Activated naive CD8-positive, alpha-beta T cell treated with anti-CD3 and anti-CD28 coated beads, Interleukin-2, amount 50 U/mL, for 16 hours (primary cell): ENCODE measurements around the gene TRIB2.
"Not testable (repeated sequence)": the region's sequence is repeated elsewhere in the genome, so short reads cannot be mapped to it uniquely, and the experiment has no call there.

Experiments
- DNase-seq: peaks from one replicate; pipeline ENCODE4 v3.0.0-alpha.2; 2020; ENCODE audit warnings: low read depth, low spot score

TRIB2 gene

DNA sequence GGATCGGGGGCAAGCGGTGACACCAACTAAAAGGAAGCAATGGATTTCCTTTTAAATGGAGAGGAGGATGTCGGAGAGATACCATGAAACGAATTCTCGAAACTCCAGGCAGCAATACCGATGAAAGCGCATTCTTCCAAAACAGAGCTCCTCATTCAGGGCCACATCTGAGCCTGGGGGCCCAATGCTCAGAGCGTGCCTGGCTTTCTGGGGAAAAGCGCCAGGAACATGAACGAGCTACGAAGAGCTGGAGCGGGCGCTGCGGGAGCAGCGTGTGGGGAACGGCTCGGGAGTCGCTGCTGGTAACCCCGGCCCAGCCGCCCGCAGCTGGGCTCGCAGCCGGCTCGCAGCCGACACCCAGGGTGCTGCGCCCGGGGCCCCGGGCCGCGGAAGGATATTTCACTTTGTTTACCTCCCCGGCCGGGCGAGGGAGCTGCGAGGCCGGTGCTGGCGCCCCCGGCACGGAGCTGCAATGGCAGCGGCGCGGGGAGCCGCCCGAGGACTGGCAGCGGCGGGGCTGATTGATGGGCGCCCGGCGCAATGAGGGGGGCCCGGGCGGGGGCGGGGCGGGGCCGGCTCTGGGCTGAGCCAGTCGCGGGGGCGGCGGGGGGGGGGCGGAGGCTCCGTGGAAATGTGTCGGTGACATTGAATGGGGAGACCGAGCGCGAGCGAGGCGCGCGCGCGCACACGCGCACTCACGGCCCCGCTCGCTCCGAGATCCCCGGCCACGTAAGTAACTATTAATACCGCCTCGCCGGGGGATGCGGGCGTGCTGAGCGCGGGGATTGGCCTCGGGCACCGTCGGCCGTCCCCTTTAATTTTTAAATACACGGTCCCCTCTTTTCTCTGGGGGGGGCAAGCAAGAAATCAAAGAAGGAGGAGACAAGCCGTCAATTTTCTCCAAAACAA, at the start of gene TRIB2:
Gene TRIB2 (plus strand): TSS at position 655 of the 909 bp plus-strand sequence. CDS start 1,372 bp downstream, outside the sequence.
- peak; percentile 78 for DNase-seq

DNA sequence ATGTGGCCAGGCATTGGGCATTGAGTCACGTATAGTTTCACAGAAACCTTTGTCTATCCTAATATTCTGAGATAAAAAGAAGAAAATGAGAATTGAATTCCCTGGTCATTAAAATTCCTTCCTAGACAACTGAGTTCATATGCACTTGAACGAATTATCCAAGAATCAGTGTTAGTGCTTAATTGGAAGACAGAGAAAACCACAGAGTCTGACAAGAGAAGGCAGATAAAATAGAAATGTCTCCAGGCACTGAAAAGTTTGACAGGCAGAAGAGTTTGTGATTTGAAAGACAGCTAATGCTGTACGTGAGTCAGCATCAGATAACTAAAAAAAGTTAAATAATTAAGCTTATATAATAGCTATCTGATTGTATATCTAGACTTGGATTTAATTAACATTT, 47.7 kb upstream of the TRIB2 start:
- no peak for DNase-seq

DNA sequence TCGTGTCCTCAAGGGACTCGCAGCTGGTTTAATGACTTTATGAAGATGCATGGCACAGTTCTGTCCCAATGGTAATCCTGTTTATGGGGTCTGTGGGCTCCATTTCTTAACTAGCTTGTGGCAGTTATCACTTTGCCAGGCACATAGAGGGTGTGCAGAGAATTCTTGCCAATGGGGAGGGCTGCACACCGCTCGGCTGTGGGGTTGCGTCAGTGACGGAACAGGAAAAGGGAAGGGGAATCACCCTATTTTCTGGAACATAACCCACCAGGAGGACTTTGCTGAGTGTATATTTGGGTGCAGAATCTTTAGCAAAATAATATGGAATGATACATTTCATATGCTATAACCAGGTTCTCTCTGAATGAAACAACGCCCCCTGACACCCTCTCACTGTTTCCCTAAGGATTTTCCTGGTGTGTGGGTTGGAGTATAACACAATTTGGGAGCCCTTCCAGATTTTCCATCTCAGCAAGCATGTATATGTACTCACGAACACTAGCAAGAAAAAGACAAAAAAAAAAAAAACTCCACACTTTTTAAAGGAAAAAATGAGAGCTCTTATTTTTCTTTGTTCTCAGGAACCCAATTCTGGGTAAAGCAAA, 43.9 kb upstream of the TRIB2 start:
- no peak for DNase-seq

DNA sequence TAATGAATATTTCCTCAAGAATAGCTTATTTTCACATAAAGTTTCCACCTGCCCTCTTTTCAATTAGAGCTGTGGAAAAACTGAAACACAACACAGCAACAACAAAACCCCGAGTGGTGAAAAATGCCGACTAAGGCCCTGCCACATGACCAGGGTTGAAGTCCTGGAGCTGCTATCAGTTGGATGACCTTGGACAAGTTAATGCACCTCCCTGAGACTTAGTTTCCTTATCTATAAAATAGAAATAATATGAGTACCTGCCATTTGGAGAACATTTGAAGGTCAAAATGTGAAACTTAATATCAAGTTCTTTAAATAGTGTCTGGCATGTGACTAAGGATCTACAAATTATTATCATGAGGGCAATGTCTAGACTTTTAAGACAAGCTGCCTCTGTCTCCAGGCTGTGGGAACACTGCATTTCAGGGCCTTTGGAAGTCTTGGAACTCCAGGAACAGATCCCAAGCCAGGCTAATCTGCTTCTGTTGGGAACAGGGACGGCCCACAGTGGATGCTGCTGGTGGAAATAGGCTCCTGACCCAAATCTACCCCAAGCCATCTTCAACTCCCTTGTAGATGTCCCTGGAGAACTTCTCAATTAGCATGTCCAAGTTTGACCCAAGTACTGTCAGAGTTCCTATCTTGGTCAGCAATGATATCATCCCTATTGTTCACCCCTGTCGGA, 42.0 kb upstream of the TRIB2 start:
- no peak for DNase-seq

DNA sequence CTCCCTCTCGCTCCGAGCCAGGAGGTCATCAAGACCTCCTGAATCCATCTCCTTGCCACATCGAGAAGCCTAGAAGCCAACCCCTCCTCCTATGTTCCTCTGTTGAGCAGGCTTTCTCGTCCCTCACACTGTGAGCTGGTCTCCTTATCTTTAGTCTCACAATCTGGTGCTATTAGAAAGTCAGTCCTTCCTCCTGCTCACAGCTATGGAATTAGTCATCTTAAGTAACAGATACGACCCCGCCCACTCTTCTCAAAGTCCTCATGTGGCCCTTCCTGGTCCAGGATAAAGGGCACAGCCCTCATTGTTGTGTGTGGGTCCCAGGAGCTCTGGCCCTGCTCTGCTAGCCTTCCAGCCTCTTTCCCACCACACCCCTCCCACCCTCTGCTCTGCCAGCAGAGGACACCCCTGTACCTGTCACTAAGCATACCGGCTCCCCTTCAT, 41.4 kb upstream of the TRIB2 start:
- no peak for DNase-seq

DNA sequence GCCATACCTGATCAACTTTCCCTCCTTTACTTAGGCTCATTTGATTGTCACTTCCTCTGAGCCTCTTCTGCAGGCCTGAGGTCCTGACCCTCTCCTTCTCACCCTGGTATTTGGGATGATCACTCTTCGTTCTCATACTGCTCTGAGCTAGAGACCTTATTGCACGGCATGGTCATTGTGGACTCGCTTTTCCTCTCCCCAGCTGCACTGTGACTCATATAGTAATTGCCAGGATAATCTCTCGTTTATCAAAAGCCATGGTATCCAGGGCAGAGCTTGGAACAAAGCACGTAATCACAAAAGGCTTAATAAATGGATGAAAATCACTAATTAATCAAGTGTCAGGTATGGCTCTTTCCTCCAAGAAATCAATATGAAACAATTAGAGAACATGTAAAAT, 40.9 kb upstream of the TRIB2 start:
- no peak for DNase-seq

DNA sequence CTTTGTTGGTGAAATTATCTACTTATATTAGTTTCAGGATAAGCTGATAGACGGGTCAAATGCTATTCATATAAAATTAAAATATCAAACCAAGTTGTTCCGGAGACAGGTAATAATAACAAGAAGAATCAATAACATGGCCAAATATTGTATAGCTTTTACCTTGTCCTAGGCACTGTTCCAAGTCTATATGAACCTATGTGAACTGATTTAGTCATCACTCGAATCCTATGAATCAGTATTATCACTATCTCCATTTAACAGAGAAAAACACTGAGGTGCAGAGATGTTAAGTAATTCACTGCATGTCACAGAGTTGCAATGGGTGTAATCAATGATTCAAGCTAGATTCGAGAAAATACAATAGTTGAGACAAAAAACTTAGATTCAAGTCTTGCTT, 40.0 kb upstream of the TRIB2 start:
- DNase-seq = no peak

DNA sequence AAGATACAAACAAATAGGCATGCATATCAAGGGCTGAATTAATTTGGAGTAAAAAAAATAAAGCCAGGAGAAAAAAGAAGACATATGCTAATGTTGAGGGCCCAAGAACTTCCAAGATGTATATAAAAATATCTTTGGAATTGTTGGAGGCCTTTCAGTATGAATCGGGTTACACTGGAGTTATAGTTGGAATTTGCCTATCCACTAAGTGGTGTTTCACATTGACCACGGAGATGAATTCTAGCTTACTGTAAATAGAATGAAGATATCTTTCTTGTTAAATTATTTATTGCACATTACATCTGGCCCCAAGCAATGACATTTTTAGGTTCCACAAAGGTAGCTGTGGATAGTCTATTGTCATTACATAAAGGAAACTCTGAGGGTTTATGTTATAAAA, 38.5 kb upstream of the TRIB2 start:
- no peak for DNase-seq

DNA sequence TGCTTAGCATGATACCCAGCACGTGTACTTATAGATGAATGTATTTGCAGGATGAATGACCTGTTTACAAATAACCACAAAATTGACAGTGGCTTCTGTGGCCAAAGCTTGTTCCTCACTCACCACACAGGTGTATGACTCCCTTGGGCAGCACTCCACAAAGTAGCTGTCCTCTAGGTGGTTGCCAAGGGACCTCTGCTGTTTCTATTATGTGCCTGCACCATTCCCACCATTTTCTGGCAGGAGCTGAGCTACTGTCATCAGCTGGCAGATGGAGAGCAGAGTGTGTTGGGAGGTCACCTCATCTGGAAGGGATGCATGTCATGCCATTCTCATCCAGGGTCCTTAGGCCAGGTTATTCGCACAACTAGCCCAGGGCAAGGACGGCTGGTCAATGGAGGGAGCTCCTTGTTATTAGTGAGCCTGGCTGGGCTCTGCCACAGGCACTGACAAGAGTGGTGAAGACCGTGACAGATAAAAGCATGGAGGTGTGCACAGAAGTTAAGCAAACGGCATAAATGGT, 37.1 kb upstream of the TRIB2 start:
- DNase-seq = no peak

DNA sequence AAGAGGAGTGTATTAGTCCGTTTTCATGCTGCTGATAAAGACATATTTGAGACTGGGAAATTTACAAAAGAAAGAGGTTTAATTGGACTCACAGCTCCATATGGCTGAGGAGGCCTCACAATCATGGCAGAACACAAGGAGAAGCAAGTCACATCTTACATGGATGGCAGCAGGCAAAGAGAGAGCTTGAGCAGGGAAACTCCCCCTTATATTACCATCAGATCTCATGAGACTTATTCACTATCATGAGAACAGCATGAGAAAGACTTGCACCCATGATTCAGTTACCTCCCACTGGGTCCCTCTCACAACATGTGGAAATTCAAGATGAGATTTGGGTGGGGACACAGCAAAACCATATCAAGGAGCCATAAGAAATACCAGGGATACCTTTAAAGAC, 36.6 kb upstream of the TRIB2 start:
- not testable (repeated sequence) for DNase-seq

DNA sequence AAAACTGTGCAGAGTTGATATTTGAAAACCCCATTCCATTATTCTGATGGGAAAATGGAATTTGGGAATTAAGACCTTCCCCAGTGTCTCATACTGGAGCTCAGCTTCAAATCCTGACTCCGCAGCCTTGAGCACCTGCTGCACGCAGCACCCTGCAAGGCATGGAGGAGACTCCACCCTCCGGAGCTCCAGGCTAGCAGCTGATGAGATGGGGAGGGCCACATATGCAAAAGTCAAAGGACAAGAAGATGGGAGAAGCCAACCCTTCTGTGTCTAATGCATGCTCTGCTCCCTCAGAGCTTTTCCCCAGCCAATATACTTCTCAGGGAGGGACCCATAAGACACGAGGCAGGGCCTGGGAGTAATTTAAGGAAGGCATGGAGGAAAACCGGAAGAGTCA, 34.7 kb upstream of the TRIB2 start:
- DNase-seq = no peak

DNA sequence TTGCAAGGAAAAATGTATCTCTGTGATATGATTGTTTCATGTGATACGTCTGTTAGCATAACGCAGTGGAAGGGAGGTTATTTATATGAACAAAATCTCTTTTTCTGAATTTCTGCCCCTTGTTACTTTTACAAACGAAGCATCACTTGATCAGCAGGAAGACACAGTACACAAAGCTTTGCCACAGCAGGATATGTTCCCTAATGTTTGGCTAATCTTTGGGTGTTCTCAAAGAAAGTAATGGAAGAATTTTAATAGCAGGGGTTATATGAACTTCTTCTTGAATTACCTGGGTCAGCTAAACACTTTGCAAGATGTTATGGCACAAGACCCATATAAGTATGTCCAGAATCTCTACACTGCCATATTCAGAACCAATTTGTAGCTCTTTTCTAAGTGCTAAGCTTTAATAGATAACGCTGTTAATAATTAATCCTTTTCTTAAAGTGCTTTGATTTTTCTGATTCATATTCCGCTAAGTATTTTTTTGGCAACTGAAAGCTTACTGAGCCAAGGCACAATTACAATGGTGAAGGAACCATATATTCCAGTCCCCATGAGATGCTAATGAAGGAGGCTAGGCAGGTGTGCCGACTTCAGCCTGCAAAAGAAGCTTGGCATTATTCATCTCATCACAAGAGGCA, 33.2 kb upstream of the TRIB2 start:
- DNase-seq = no peak

DNA sequence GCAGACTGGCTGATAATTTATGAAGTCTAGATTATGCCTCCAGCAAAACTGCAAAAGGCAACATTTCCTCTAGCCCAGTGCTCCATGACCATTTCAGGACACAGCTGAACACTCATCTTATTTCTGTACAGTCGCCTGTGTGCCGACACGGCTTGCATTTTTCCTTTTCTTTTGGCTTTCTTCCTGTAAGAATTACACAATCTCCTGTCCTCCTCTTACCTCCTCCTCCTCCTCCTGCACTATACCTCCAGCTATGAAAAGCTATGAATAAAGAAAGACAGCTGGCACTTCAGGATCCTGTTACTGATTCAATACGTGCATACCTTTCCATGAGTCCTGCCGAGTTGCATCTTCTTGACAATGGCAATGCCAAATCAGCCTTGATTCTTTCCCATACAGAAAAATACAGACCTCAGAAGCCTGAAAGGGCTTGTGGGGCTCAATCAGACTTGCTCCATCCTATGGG, 32.2 kb upstream of the TRIB2 start:
- DNase-seq = no peak

DNA sequence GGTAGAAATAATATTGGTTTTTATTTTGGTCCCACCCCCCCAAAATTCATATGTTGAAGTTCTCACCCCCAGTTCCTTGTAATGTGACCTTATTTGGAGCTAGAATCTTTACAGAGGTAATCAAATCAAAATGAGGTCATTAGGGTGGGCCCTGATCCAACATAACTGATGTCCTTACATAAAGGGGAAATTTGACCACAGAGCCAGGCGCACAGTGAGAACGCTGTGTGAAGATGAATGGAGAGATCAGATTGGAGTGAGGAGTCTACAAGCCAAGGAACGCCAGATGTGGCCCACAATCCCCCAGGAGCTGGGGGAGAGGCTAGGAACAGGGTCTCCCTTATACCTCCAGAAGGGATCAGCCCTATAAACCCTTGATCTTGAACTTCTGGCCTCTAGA, 31.6 kb upstream of the TRIB2 start:
- DNase-seq = no peak

DNA sequence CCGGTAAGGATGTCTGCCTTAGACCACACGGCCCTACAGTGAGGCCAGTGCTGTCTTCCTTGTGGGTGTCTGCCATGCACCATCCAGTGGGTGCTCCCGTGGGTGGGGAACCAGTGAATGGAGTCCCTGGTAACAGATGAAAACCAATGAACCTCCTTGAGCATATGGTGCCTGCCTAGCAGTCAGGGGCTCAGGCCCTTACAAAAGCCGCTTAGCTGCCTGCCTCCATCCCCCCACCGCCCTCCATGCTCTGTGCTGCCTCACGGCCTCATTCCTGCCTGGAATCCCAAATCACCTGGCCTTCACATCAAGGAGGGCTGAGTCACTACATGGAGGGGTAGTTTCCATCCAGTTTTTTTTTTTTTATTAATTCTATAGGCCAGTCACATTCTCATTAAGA, 30.8 kb upstream of the TRIB2 start:
- DNase-seq = no peak

DNA sequence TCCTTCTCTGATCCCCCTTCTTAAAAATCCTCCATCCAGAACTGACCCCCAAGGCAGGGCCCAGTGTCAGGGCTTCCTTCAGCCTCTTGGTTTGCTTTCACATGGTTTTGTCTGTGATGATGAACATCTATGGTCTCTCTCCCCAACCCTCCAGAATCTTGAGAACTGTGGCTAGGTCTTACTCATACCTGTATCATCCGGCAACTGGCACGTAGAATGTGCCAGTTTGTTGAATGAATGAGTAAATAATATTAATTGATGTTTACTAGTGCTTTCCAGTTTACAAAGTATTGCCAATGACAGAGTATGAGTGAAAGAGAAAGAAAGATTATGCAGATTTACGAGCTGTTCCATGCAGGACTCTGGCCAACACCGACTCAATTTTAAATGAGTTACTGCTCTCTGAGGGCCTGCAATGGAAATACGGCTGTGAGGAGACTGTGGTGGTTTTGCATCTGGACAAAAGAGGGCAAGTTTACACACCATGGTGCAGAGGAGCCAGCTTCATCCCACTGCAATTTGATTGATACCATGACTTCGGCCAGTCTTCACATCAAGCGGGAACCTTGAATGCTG, 29.9 kb upstream of the TRIB2 start:
- no peak for DNase-seq

DNA sequence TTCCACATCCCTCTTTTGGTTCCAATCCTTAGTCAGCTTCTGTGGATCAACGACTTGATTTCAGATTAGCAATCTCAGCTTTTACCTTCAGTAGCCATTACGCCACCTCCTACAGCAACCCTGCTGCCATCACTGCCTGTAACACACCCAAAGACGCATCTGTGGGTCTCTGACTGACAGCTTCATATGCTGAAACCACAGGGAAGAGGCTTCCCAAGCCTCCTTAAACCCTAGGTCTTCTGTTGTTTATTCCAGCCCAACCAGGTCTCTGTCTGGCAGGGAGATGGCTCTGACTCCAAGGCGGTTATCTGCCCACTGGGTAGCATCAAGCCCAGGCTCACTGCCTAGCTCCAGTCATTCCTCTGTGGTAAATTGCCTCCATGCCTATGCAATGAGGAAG, 28.6 kb upstream of the TRIB2 start:
- DNase-seq = no peak

DNA sequence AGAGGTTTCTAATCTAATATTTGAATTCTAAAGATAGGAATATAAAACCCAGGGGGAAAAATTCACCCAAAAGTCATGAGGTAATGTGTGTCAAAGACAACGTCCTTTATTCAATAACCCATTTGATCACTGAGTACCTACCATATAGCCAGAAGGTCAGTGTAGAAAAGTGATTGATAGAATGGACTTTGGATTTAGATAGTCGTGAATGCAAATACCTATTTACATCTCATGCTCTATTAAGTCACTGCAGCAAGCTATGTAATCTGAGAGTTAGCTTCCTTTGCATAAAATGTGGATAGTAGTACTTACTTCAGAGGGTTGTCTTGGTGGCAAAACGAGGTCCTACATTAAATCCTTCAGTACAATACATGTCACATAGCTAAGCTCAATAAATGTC, 27.8 kb upstream of the TRIB2 start:
- no peak for DNase-seq

DNA sequence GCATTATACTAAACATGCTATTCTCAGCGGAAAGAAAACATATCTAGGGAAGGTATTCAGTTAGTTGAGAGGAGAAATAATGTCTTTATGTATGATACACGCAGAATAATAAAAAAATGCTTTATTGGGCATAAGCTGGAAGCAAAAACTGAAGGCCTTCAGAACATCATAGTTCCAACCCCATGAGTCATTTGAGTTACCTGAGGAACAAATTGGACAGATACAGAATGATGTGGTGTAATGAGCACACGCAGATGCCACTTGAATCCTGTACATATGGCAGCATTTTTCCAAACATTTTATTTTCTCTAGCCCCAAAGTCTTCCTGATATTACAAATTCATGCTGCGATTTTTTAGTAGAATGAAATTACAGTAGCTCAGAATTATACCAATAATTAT, 23.2 kb upstream of the TRIB2 start:
- no peak for DNase-seq

DNA sequence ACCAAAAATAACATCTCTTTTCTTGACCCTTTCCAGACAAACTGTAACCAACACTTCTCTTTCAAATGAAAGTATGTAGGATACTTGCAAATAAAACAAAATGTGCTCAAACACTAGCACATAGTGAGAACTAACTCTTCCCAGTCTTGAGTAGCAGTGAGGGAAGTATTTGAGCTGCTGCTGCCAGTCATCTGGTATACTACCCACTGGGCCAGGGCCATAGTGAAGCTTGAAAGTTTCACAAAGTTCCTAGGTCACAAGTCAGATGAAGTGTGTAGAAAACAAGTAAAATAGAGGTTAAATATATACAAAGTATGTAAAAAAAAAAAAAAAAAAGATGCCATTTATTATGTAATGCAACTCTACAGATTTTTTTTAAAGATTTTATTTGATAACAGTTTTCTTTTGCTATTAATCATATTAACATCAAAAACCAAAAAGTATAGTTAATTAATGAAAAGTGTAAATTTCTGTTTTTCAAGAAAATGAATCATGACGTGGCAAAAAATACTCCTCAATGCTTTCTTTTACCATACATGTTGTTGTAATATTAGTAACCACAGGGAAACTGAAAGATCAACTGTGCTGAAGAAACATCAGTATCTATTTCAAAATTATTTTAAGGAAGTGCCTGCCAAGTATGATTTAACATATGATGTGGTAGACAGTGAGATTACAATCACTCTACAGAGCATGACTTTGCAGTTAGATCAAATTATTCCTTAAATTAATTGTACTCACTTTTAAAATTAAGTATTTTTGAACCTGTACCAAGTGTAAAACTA, 21.6 kb upstream of the TRIB2 start:
- DNase-seq = no peak

DNA sequence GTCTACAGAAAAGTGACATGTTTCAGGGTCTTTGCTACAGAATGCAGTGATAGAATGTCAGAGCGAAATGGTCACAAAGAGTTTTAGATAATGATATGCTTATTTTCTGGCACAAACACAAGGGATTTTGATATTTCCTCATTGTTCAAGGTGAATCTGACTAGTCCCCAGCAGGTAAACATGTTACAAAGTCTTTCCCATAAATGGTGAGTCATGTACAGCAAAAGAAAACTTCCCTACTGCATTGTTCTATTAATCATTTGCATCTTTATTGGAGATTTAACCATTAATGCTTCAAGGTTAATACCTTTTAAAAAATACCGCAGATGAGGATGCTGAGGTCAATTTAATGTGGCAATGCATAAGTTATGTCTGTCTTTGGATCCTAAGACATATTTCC, 19.1 kb upstream of the TRIB2 start:
- DNase-seq = no peak
